Nephron progenitor cell (in vitro differentiated cells): ENCODE measurements around the gene SPRR2E.
"Not testable (repeated sequence)": the region's sequence is repeated elsewhere in the genome, so short reads cannot be mapped to it uniquely, and the experiment has no call there.

Experiments
- DNase-seq: peaks from one replicate; pipeline ENCODE4 v3.0.0; 2021
- H3K27ac Mint-ChIP-seq: 2 replicates; pipeline ENCODE4 v1.8.0; 2021; ENCODE audit warnings: mild to moderate bottlenecking, moderate library complexity, mixed read lengths
- H3K27me3 Mint-ChIP-seq: 2 replicates; pipeline ENCODE4 v1.8.0; 2021; ENCODE audit warnings: mild to moderate bottlenecking, low read depth, mixed read lengths; ENCODE audit not compliant: poor library complexity
- H3K36me3 Mint-ChIP-seq: 2 replicates; pipeline ENCODE4 v1.8.0; 2021; ENCODE audit warnings: low read depth, mixed read lengths
- H3K4me1 Mint-ChIP-seq: 2 replicates; pipeline ENCODE4 v1.8.0; 2021; ENCODE audit warnings: mixed read lengths
- H3K4me3 Mint-ChIP-seq: 2 replicates; pipeline ENCODE4 v1.8.0; 2021; ENCODE audit warnings: mild to moderate bottlenecking, moderate library complexity, mixed read lengths
- H3K9me3 Mint-ChIP-seq: 2 replicates; pipeline ENCODE4 v1.8.0; 2021; ENCODE audit warnings: mild to moderate bottlenecking, moderate library complexity, mixed read lengths
- CTCF ChIP-seq: fragments of 200-600 bp; sonication (generic); IDR thresholded peaks from 2 replicates; pipeline ENCODE4 v1.5.0; 2021; ENCODE audit warnings: antibody characterized with exemption

Gene SPRR2E

DNA sequence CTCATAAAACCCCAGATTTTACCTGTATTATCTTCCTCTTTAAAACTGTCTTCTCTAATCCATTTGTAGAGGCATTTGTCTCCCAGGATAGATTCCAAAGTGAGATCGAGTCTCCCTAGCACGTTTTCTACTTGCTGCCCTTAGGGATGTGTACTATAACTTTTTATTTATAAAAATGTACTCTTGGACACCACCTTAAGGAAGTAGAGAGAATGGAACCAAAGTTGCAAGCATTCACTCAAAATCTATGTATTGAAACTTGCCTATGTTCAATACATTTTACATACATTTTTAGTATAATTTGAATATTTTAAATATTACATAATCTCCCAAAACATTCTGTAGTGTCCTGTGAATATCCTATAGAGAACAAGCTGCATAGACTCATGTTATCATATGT is 36.2 kb downstream of the SPRR2E start:
- Mint-ChIP-seq H3K9me3 (peaks cover 11% of the 10 kb centered on the region), H3K36me3 (no peaks in the 10 kb centered on the region), H3K27ac (no peak overlapping the region), H3K4me3 (no peak overlapping the region), H3K27me3 (peaks cover 3% of the 10 kb centered on the region), H3K4me1 (no peaks in the 10 kb centered on the region)
- no peak for DNase-seq
- TF ChIP-seq CTCF = no peak

GRCh38 chr1:153057375-153057774 is 37.0 kb downstream of the SPRR2E start, which contains the start of gene SPRR2A:
TSS of gene SPRR2A (minus strand) at chr1:153057512. CDS start at chr1:153056735, 777 bp downstream.
- Mint-ChIP-seq H3K27ac (no peak within 1 kb of the TSS), H3K4me3 (no peak within 1 kb of the TSS), H3K4me1 (no peaks in the 10 kb centered on the region)

DNA sequence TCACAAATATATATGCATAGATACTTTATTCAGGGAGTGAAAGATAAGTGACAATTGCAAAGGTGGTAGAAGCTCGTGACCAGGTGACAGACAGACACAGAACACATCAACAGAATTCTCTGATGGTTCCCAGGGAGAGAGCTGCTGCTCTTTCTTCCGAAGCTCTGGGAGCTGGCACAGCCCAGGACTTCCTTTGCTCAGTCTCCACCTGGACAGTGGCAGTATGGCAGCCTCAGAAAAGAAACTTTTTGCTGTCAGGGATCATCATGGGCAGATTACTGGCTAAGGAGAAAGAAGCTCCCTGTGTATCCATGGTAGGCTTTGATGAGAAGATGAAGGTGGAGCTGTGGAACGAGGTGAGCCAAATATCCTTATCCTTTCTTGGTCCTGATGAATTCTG is 38.2 kb downstream of the SPRR2E start:
- DNase-seq, H3K27me3 Mint-ChIP-seq, H3K27ac Mint-ChIP-seq, H3K4me3 Mint-ChIP-seq, H3K36me3 Mint-ChIP-seq, H3K4me1 Mint-ChIP-seq: not testable (repeated sequence)
- H3K9me3 Mint-ChIP-seq = peaks cover 21% of the 10 kb centered on the region

More at GRCh38 chr1:153057375-153057774, 37.0 kb downstream of the SPRR2E start, which contains the start of gene SPRR2A:
- no peak for TF ChIP-seq CTCF
- Mint-ChIP-seq H3K9me3 (peaks cover 17% of the 10 kb centered on the region), H3K27me3 (peaks cover 3% of the 10 kb centered on the region), H3K36me3 (no peaks in the 10 kb centered on the region)
- DNase-seq = no peak

DNA sequence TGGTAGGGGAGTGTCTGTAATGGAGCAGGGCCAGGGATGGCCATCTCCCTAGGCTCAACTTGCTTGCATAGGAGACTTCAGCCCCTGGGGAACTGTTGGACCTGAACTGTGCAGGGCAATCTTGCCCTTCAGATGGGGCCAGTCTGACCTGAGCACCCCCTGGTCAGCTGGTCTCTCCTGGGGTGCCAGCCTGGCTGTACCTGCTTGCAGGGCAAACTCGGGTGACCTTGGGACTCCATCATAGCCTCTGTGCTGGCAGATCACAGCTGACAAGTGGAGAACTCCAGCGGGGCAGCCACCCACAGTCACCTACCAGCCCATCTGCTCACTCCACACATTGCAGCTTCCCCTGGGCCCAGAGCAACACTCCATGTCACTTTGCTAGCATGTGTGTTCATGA is 45.1 kb downstream of the SPRR2E start:
- no peak for DNase-seq
- Mint-ChIP-seq H3K36me3 (no peaks in the 10 kb centered on the region), H3K4me1 (no peaks in the 10 kb centered on the region), H3K4me3 (no peak overlapping the region), H3K27me3 (peaks cover 4% of the 10 kb centered on the region), H3K27ac (no peak overlapping the region), H3K9me3 (peaks cover 46% of the 10 kb centered on the region)
- no peak for TF ChIP-seq CTCF
